Activated CD8-positive, alpha-beta memory T cell treated with anti-CD3 and anti-CD28 coated beads for 4 hours (primary cell): Measurements from ENCODE around the gene CPLX3.
A peak's percentile ranks its signal among the peaks of the same experiment; 100 is the strongest.

Experiments
- DNase-seq, 2 donors: peaks; one replicate each; pipeline ENCODE4 v3.0.0-alpha.2; 2020; ENCODE audit warnings: low read depth in 2 of 2

Gene CPLX3

GRCh38 chr15:74873036-74873755 is 46.8 kb downstream of the CPLX3 start, which contains the start of gene SCAMP2:
Gene SCAMP2, minus strand, starts transcription at chr15:74873365. Its CDS starts 110 bp downstream, at chr15:74873255.
- DNase-seq: peak; percentile 75 to 87

GRCh38 chr15:74873756-74874424 is 47.5 kb downstream of the CPLX3 start:
- no peak for DNase-seq

- no peak for DNase-seq
Measured at GRCh38 chr15:74878273-74878672, 51.8 kb downstream of the CPLX3 start.
